HuH-7.5 (cell line): ENCODE measurements around the gene DISP2.
A peak's percentile ranks its signal among the peaks of the same experiment; 100 is the strongest.

Source experiments
- DNase-seq: peaks from one replicate; pipeline ENCODE4 v3.0.0; 2011; ENCODE audit warnings: low spot score

Gene DISP2

DNA sequence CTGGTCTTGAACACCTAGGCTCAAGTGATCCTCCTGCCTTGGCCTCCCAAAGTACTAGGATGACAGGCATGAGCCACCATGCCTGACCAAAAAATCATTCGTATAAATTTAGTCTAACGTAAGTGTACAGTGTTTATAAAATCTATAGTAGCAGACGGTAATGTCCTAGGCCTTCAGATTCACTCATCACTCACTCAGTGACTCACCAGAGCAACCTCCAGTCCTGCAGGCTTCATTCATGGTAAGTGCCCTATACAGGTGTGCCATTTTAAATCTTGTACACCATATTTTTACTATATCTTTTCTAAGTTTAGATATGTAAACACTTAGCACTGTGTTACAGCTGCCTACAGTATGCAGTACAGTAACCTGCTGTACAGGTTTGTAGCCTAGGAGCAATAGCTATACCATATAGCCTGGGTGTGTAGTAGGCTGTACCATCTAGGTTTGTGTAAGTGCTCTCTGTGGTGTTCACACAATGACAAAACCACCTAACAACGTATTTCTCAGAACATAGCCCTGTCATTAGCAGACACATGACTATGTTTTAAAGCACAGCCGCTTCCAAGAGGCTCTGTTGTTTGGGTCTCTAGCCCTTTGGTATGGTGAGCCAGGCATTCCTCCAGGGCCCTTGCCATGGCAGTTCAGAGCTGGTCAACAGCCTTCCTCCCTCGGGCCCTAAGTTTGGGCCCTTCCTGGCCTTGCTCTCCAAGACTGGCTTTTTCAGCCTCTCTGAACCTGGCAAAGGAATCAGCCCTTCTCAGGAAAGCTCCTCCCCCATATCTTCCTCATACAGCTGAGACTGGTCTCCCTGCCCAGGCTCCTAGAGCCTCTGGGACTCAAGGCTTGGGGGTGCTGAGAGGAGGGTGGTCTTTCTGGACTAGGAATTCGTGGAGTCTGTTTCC, 15.4 kb upstream of the DISP2 start:
- no peak for DNase-seq

DNA sequence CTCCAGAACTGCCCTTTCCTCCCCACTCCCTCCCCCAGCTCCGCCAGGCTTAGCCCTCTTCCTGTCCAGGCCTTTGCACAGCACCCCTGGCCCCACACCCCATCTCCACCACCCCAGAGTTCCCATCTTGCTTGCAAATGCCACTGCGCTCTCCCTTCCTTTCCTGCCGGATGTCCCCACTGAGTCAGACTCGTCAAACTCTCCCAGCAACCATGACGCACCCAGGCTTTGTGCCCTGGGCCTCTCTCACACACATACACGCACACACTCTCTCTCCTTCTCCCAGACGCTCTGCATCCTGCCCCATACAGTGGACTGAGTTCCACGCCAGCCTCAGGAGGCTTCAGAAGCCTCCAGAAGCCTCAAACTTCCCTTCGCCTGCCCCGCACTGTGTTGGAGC, 14.5 kb upstream of the DISP2 start:
- no peak for DNase-seq

DNA sequence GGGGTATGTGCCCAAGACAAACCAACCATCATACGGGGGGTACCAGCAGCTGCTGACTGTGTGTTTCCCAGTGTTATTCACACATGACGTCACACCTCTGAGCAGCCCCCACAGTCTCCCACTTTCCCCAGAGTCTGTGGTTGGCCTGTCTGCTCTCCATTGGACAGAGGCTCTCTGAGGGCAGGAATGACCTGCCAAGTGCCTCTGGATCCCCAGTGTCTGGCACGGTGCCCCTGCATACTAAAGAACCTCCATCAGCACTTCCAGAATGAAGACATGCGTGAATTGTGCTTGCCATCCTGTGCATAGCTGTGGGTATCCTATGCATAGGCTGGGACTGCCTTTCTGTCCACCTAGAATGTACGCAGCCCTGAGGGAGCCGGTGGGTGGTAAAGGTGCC, 13.8 kb upstream of the DISP2 start:
- no peak for DNase-seq

DNA sequence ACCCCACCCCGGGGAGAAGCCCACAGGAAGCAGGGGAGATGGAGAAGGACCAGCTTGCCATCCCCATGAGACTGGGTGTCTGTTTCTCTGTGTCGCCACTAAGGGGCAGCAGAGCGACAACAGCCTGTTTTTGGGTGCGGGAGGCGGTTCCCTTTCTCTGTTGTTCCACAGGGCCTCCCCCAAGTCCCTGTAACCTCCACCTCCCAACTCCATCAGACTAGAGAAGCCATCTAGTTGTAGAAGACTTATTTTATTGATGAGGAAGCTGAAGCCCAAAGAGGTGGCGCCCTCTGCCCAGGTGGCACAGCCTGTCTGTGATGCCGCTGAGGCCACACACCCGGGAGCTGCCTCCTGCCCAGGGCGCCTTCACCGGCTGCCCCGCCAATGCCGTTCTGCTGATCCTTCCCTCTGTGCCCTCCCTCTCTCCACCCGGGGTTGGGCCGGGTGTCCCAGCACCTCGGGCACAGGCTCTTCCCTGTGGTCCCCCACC, 13.3 kb upstream of the DISP2 start:
- DNase-seq, result peak; percentile 74

DNA sequence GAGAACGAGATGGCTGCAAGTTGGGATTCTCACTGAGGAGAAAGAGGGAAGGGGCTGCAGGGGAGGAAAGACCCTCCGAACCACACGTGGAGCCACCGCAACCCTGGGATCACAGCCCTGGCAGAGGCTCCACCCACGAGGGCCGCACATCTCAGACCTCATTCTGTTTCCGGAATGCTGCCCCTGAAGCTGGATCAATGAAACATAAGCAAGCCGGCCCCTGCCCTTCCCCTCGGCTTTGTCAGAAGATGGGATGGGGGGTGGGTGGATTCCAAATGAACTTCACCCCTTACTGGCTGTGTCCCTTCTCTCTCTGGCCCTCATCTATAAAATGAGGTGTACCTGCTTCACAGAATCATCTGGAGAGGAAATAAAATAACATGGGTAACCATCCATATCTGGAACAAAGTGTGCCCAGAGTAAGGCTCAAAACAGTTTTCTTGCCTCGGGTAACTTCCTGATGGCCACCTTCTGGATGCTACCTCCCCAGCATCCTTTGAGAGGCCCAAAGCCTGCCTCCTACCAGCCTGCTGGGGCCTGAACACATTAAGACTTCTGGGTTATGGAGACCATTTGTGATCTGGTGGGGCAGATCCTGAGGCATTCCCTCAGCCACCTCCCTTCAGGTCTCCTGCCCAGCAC, 12.7 kb upstream of the DISP2 start:
- DNase-seq, result no peak

DNA sequence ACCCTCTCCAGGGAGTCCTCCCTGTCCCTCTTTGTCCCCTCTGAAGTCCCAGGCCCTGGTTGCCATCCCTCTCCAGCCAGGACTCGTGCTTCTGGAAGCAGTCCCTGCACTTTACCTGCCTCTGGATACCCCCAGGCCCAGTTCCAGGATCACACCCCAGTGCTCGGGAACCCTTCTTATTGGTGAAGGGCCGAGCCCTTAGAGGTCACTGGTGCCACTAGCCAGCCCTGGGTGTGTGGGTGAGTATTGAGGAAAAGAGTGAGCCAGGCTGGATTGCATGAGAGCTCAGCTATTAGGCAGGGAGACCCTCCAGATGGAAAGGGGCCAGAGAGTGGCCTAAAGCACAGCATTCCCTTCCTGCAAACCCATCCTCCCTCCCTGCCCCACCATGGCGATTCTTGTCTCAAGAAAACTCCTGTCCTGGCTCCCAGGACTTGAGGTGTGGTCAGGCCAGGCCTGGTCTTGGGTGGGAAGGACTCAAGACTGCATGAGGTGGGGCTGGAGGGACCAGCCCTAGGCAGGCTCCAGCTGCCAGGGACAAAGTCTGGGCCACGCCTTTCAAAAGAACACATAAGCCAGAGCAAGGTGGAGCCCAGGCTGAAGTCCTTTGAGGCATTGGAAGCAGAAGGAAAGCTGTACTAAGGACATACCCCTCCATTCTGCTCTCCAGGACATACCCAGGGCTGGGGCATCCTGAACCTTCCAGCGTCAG, 12.0 kb upstream of the DISP2 start:
- no peak for DNase-seq

DNA sequence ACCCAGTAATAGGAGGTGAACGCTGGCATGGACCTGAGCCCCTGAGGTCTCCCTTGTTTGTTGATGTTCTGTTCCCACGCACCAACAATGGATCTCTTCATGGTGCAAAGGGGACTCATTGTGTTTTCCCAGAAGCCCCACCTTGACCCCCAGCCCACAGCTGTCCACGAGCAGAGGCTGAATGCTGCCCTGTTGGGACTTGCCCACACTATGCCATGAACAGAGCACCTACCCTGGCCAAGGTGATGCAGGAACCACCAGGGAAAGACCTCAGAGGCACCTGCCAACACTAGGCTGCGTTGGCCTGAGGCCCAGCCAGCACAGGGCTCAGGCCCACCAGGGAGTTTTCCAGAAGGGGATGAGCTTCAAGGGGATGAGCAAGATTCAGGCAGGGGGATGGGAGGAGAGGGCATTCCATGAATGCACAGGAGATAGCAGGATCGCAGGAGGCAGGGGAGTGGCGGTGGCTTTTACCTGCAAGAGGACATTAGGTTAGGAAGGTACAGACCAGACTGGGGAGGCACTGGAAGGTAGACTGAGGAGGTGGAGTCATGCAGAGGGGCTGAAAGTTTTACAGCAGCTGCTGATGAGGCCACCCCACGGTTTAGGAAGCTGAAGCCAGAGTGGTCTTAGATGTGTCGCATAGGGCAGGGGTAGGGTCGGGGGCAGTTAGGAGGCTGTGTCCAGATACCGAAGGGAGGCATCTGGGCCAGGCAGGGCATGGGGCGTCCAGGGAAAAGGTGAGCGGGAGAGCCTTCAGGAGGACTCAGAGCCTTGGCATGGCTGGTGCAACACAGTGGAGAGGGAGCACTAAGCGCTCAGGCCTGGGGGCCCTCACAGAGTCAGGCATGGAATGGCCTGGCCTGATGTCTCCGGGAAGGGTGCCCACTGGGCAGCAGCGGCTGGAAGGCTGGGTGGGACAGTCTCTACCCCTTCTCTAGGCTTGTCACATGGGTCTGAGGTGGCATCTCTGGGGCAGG, 11.2 kb upstream of the DISP2 start:
- no peak for DNase-seq

DNA sequence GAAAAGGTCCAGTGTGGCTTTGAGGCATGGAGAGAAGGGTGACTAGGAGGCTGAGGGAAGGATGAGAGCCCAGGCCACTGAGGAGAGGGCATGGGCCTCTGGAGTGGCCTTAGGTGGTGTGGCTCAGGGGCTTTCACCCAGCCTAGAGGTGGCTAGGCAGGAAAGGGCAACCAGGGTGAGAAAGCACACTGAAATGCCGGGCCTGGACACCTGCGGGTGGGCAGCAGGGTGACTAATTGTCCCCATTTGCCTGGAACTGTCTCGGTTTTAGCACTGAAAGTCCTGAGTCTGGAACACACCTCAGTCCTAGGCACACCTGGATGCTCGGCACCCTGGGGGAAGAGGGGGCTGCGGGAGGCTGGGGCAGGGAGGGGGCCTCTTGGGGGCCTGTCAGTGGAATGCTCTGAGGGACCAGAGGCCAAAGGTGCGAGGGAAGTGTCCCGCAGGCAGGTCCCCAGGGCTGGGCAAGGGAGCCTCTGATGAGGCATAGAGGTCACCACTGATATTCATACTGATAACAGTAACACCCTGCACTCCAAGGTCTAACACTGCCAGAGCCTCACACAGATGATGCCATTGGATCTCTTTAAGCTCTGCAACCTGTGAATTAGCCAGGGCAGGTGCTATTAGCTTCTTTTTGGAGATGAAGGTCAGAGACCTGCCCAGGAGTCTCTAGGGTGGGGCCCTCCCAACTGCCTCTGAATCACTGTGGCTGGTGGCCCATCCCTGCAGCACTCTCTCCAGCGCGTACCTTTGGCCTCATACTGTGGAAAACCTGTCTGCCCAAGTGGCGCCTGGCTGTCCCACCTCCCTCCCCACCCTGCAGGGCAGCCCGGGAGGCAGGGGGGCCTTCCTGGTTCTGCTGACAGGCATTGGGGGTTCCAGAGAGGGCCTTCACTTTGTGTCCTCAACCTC, 10.2 kb upstream of the DISP2 start:
- no peak for DNase-seq

DNA sequence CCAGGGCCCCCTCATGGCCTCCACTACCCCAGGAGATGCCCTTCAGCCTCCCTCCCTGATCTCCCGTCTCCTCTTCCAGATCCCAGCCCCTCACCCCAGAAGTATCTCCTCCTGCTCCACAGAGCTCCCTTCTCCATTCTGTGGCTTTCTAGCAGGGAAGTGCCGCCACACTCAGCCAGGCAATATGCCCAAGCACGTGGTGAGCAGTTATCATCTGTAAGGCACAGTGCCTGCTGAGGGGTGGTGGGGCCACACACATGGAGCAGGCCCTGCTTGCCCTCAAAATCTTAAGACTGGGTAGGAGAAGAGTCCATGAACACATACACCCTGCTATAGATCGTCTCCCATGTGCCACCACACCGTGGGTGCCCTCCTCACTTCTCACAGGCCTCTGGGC, 9.5 kb upstream of the DISP2 start:
- no peak for DNase-seq

DNA sequence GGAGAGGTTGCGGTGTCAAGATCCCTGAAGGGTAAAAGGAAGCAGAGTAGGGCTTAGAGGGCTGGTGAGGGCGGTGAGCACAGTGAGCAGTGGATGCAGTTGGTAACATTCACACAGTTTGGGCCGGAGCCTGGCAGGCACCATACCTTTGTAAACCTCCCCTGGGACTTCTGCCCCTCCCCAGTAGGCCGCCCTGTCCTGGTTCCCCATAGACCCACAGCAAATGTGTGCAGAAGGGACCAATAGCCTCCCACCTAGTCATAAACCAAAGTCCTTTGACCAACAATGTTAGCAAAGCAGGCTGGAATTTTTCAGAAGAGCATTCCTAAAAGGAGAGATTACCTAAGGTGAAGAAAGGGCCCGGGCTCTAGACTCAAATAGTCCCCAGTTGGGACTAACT, 8.9 kb upstream of the DISP2 start:
- DNase-seq, result no peak

DNA sequence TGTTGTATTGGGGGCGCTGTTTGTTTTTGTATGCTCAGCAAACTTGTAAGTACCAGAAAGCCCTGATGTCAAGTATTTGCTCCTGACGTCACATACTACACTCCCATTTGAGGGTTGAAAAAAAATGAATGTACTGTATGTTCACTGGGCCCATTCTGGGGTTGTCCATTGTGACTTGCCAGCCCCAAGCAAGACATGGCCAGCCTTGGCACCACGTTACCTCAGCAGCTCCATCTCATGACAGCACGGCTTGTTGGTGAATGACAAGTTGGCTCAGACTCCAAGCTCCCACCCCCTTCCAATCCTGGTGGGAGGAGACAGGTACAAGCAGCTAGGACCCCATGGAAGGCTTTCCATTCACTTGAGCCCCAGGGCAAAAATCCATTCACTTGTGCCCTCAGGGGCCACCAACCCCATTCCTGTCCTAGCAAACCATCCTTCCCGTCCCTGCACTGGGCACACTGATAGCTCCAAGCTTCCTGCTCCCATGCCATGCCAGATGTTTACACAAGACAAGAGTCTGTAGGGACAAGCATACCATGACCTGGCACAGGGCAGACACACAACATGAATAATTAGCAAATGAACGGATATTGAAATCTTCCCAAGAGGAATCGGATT, 5.6 kb upstream of the DISP2 start:
- DNase-seq, result no peak

DNA sequence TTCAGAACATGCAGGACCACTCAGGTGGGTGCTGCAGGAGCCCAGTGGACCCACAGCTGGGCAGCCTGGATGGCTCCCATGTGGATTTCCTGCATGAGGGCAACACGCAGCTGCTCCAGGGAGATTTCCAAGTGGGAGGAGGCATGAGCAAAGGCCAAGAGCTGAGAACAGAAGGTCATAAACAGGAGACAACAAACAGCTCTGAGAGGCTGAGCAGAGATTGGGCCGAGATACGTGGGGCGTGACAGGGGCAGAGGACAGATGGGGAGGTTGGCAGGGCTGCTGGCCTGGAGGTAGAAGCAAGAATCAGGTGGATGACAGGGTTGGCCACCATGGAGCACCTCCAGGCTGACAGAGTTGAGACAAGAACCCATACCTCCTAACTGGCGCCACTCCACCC, 4.3 kb upstream of the DISP2 start:
- peak; percentile 49 for DNase-seq

DNA sequence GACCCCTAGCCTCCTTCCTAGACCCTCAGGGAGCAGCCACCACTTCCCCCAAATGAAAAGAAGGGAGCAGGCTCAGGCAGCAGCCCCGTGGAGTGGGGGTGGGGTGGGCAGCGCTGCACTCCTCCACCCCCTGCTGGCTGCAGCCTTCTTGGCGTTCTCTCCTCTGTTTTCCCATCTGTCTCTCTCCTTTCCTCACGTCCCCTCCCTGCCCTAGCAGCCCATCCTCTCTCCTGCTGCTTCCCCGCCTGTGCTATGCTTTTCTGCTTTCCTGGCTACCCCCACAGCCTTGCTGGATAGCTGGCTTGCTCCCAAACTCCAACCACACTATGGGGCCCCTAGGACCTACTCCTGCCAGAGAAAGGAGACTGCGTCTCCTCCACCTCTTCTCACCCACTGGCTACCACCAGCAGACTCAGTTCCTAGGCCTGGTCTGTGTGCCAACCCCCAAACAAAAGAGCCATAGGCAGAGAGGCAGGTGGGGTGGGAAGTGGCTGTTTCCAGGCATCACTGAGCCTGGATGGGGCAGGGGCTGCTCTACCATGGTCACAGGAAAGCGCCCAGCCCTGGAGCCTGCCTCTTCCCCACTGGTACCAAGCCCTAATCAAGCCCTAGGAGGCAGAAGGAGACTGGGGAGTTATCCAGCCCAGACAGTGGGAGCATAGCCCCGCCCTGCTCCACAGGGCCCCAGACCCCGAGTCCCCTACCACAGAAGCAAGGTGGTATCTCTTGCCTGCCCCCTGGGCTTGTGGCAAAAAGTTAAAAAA, 3.4 kb upstream of the DISP2 start:
- peak; percentile 86 for DNase-seq

DNA sequence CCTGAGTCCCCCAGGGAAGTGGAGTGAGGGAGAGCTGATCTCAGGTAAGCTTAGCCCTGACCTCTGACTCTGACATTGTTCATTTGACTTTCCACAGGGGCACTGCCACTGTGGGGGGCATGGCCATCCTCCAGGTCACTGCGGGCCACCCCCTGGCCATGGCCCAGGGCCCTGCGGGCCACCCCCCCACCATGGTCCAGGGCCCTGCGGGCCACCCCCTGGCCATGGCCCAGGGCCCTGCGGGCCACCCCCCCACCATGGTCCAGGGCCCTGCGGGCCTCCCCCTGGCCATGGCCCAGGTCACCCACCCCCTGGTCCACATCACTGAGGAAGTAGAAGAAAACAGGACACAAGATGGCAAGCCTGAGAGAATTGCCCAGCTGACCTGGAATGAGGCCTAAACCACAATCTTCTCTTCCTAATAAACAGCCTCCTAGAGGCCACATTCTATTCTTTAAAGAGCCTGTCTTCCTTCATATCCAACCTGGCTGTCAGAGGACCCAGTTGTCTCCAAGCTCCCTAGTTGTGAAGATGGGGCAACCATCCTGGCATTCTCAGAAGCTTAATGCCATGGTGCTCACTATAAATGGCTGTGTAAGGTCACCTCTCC, 1.9 kb upstream of the DISP2 start:
- no peak for DNase-seq

DNA sequence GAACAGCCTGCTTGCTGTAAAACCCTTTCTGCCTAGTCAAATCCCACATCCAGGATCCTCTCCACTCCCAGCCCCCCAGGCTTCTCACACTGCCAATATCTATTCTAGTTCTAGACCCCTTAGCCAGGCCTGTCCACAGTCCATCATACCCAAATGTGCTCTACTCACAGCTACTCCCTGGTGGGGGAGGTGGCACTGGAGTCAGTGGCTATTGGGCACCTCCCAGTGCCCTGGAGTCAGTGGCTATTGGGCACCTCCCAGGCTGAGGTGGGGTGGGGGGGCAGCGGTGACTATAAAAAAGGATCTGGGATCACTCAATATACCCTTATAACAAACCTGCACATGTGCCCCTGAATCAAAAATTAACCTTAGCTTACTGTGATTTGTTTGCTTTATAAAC, 773 bp upstream of the DISP2 start:
- DNase-seq, result no peak

DNA sequence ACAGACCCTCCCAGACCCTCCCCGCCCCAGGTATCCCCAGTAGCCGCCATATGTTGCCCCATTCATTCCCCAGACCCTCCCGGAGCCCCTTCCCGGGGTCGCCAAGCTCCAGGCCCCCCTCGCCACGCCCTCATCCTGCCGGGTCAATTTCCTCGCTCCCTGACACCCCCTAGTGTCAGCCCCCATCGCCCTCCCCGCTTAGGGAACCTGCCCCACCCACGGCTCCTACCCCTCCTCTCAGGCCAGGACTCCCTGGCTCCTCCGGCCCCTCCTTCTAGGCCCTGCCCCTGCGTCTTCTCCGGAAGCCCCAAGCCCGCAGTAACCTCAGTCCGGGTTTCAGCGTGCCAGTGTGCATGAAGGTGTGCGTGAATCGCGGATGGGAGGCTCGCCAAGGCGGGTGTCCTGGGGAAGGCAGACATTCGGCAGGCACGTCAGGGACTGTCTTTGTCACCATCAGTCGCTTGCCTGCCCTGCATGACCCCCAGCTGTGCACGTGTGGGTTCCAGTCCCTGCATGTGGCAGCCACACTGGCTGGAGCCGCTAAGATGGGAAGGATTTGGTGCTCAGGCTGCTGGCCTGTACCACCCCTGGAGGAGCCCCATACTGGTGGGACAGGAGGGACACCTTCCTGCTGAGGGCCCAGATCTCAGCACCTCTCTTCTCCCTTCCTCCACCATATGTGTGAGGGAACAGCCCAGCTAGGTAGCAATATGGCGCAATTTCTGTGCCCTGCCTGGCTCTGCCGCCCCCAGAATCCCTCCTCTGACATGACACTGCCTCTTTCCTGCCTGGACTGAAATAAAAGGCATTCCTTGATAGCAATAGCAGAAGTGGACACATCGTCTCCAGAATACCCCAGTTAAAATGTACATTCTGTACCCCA, 693 bp downstream of the DISP2 start:
- no peak for DNase-seq

DNA sequence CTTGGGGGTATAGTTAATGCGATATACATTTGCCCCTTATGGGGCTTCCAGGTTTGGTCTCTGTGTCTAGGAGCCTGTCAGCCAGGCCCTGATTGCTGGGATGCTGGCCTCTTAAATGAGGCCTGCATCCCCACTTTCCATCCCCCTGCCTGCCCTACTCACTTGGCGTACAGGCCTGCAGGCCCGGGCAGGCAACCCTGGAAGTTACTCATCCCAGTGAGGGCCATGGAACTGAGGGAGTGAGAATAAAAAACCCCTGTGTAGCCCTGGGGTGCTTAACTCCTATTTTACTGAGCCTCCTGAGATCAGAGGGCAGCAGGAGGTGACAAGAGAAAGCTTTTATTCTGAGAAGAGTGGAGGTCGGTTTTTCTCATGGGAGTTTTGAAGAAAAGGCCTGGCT, 2.0 kb downstream of the DISP2 start:
- no peak for DNase-seq

DNA sequence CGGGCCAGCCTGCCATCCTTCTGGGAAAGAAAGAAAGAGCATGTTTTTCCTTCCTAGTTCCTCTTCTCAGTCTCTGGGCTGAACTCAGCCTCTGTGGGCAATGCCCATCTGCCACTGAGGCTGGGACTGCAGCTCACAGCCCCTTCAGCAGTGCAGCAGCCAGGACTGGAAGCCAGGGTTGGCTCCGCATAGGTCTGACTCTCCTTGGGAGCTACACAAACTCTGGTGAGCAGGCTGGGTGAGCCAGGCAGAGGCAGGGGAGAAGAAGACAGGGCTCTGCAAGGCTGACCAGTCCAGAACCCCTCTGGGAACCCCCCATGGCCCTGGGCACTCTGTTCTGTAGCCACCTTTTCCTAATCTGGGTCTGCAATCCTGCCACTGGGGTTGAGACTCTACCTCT, 3.6 kb downstream of the DISP2 start:
- no peak for DNase-seq
